Activated T-cell treated with anti-CD3 and anti-CD28 coated beads, Interleukin-2, amount 50 U/mL, for 4 hours (primary cell): ENCODE results near the gene ENTPD8. TPM values are rescaled to one million over a fixed set of nuclear protein-coding genes. Genes with fewer than 3 reads are reported as not detected.
"Not testable (repeated sequence)": the region's sequence is repeated elsewhere in the genome, so short reads cannot be mapped to it uniquely, and the experiment has no call there.

Experiments
- ATAC-seq, 2 donors: fragments of 200-7000 bp; cut with Tn5 transposase; one replicate each; pipeline ENCODE4 v1.10.0; 2021
- DNase-seq: peaks from one replicate; pipeline ENCODE4 v3.0.0-alpha.2; 2020
- H3K27me3 Mint-ChIP-seq: one replicate; pipeline ENCODE4 v1.8.0; 2021; ENCODE audit warnings: low read depth, mixed read lengths
- H3K36me3 Mint-ChIP-seq: one replicate; pipeline ENCODE4 v1.8.0; 2022; ENCODE audit warnings: mixed read lengths; ENCODE audit not compliant: insufficient read depth
- H3K4me1 Mint-ChIP-seq: one replicate; pipeline ENCODE4 v1.8.0; 2021; ENCODE audit warnings: low read depth, mixed read lengths
- H3K4me3 Mint-ChIP-seq: one replicate; pipeline ENCODE4 v1.8.0; 2021; ENCODE audit warnings: mild to moderate bottlenecking, moderate library complexity, mixed read lengths
- H3K9me3 Mint-ChIP-seq: one replicate; pipeline ENCODE4 v1.8.0; 2021; ENCODE audit warnings: mixed read lengths
- total RNA-seq, 3 donors: library from RNA; stranded (reverse); gene quantifications; one replicate each; pipeline ENCODE4 v1.2.1, GENCODE V29; 2021

ENTPD8 gene
- total RNA-seq, 3 donors from 2014 or later = not detected

DNA sequence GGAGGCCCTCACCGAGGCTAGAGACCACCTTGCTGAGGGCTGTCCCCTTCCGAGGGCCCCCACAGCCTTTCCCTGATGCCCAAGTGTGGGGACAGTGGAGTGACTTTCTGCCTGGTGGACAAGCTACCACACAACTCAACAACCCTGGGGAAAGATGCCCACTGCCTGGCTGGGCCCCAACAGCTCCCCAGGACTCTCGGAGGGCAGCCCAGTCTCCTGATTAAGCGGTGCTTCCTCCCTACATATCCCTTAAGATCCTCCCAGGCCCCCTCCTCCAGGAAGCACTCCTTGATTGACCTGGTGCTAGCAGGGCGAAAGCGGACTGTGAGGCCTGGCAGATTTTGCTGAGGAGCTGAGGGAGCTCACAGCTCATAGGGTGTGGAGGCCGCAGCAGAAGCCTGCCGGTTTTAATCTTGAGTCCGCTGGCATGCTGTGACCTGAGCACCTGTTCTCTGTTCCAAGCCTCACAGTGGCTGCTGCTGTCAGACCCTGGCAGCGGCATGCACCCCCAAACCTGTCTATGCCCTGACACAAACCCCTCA is 15.8 kb upstream of the ENTPD8 start:
- ATAC-seq (no peak), DNase-seq (peak; percentile 4)
- Mint-ChIP-seq H3K27me3 (no peaks in the 10 kb centered on the region), H3K9me3 (no peaks in the 10 kb centered on the region), H3K4me3 (peak overlapping the region; percentile 24), H3K4me1 (peaks cover 50% of the 10 kb centered on the region), H3K36me3 (peaks cover 3% of the 10 kb centered on the region)

GRCh38 chr9:137456061-137456863 is 15.1 kb upstream of the ENTPD8 start:
- Mint-ChIP-seq H3K27me3 (no peaks in the 10 kb centered on the region), H3K4me3 (no peak overlapping the region), H3K4me1 (peaks cover 47% of the 10 kb centered on the region), H3K36me3 (peaks cover 3% of the 10 kb centered on the region), H3K9me3 (no peaks in the 10 kb centered on the region)
- DNase-seq (peak; percentile 3), ATAC-seq (no peak)

DNA sequence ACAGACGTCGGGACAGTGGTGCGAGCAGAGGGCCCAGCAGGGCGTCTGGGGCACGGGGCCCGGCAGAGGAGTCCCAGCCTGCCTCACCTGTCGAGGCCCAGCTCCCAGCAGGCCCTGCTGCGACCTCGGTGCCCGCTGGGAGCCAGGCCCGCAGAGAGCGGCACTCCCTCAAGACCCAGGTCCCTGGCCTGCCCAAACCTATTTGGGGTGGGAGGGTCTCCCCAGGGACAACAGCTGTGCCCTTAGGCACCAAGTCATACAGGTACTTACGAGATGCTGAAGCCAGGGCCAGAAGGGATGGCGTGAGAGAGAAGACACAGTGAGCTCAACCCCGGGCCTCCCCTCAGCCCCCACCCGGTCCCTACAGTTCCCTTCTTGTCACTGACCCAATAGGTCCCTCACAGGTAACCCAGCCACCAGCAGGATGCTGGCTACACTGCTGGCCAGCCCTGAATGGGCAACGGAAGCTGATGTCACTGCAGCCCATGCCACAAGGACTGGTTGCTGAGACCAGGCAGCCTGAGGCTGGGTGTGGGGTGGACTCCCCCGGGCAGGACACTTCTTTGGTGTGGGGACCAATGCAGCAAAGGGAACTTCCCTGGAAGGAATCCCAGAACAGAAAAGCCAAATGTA is 14.3 kb upstream of the ENTPD8 start:
- peaks cover 3% of the 10 kb centered on the region for H3K36me3 Mint-ChIP-seq
- DNase-seq (peak; percentile 3), ATAC-seq (no peak)
- H3K9me3 Mint-ChIP-seq = no peaks in the 10 kb centered on the region
- H3K27me3 Mint-ChIP-seq = no peaks in the 10 kb centered on the region
- peaks cover 41% of the 10 kb centered on the region for H3K4me1 Mint-ChIP-seq
- no peak overlapping the region for H3K4me3 Mint-ChIP-seq

- peaks cover 3% of the 10 kb centered on the region for H3K36me3 Mint-ChIP-seq
- no peaks in the 10 kb centered on the region for H3K27me3 Mint-ChIP-seq
- DNase-seq (peak; percentile 4), ATAC-seq (no peak)
- H3K4me1 Mint-ChIP-seq = peaks cover 40% of the 10 kb centered on the region
- H3K9me3 Mint-ChIP-seq = no peaks in the 10 kb centered on the region
- peak overlapping the region; percentile 51 for H3K4me3 Mint-ChIP-seq
These were observed 13.6 kb upstream of the ENTPD8 start for GRCh38 chr9:137454597-137455358.

DNA sequence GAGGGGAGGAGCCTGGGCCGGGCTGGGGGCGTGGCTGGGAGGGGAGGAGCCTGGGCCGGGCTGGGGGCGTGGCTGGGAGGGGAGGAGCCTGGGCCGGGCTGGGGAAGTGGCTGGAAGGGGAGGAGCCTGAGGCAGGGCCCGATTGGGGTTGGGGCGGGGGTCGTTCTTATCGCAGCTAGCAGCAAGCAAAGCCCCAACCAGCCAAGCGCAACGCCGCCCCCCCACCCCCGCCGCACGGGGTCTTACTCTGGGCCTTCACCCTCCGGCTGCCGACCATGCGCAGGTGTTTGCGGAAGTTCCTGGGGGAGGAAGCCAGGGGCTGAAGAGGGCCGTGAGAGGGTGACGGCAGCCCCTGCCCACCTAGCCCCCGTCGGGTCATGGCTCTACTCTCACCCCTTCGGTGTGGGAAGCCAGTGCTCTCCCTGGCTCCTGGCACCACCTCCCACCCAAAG is 13.0 kb upstream of the ENTPD8 start:
- peak; percentile 14 to 16 for ATAC-seq
- H3K9me3 Mint-ChIP-seq = no peaks in the 10 kb centered on the region
- H3K4me3 Mint-ChIP-seq = peak overlapping the region; percentile 51
- peaks cover 6% of the 10 kb centered on the region for H3K36me3 Mint-ChIP-seq
- H3K4me1 Mint-ChIP-seq = peaks cover 38% of the 10 kb centered on the region
- peak; percentile 40 for DNase-seq
- H3K27me3 Mint-ChIP-seq = no peaks in the 10 kb centered on the region

DNA sequence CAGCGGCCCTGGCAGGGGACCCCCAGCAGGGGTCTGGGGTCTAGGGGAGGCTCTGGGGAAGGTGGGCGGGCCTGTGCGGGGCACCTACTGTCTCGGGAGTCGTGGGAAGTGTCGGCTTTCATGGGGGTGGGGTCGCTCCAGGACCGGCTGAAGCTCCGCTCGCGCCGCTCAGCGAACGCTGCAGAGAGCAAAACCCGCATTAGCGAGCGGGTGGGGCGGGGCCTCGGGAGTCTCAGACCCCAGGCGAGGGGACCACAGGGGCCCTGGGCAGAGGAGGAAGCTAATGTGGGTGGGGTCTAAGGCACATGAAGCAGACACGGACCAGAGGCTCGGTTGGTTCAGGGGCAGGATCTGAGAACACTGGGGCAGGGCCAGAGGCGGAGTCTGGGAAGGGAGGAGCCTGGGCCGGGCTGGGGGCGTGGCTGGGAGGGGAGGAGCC is 12.5 kb upstream of the ENTPD8 start:
- Mint-ChIP-seq H3K36me3 (peaks cover 6% of the 10 kb centered on the region), H3K4me1 (peaks cover 38% of the 10 kb centered on the region), H3K9me3 (no peaks in the 10 kb centered on the region), H3K4me3 (no peak overlapping the region), H3K27me3 (no peaks in the 10 kb centered on the region)
- ATAC-seq (peak; percentile 58 to 65), DNase-seq (peak; percentile 55)

DNA sequence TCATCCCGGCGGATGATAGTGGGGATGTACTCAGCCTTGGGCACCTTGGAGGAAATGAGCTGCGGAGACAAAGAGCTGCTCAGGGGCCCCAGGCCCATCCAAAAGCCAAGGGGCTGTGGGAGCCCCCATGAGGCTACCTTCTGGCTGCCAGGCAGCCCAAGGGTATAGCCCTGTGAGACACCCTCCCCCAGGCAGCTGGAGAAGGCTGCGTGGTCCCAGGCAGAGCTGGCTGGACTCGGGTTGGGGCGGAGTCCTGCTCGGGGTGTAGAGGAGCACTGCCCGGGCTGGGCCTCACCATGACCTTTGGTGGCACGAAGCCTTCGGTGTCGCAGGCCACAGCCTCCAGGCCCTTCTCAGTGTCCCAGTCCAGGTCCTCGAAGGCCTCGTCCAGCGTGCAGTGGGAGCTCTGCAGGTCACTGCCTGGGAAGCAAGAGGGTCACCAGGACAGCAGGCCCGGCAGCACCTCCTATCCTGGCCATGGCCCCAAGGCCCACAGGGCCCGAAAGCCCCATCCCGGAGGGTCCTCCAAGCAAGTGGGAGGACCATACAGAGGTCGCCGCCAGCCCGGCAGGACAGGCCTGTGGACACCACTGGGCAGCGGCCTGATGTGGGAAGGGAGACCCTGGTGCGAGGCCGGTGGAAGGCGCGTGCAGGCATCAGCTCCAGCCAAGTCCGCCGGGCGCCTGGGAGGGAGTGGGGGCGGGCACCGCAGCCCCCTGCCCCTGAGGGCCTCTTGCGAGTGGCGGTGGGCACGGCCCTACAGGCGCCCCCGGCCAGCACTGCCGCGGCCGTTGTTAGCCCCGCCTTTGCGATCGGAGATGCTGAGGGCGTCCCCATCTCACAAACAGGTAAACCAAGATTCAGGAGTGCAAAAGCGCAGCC is 11.8 kb upstream of the ENTPD8 start:
- Mint-ChIP-seq H3K4me1 (peaks cover 38% of the 10 kb centered on the region), H3K27me3 (no peaks in the 10 kb centered on the region), H3K4me3 (no peak overlapping the region), H3K36me3 (peaks cover 6% of the 10 kb centered on the region), H3K9me3 (no peaks in the 10 kb centered on the region)
- no peak for ATAC-seq
- peak; percentile 6 for DNase-seq

- Mint-ChIP-seq H3K9me3 (no peaks in the 10 kb centered on the region), H3K4me3 (peak overlapping the region; percentile 29), H3K36me3 (peaks cover 6% of the 10 kb centered on the region), H3K27me3 (no peaks in the 10 kb centered on the region), H3K4me1 (peaks cover 40% of the 10 kb centered on the region)
- ATAC-seq (no peak), DNase-seq (peak; percentile 3)
These were observed 11.0 kb upstream of the ENTPD8 start for GRCh38 chr9:137452006-137452760.

GRCh38 chr9:137451264-137452005 is 10.3 kb upstream of the ENTPD8 start:
- not testable (repeated sequence) for H3K4me3 Mint-ChIP-seq, H3K36me3 Mint-ChIP-seq, ATAC-seq, H3K27me3 Mint-ChIP-seq, H3K9me3 Mint-ChIP-seq
- peak; percentile 7 for DNase-seq
- peaks cover 33% of the 10 kb centered on the region for H3K4me1 Mint-ChIP-seq

DNA sequence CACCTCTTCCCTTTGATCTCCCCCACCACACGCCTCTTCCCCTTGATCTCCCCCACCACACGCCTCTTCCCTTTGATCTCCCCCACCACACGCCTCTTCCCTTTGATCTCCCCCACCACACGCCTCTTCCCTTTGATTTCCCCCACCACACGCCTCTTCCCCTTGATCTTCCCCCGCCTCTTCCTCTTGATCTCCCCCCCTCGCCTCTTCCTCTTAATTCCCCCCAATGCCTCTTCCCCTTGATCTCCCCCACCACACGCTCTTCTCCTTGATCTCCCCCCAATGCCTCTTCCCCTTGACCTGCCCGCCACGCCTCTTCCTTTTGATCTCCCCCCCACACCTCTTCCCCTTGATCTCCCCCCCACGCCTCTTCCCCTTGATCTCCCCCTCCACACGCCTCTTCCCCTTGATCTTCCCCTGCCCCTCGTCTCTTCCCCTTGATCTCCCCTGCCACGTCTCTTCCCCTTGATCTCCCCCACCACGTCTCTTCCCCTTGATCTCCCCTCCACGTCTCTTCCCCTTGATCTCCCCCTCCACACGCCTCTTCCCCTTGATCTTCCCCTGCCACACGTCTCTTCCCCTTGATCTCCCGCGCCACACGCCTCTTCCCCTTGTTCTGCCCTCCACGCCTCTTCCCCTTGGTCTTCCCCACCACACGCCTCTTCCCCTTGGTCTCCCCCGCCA is 9.5 kb upstream of the ENTPD8 start:
- H3K4me3 Mint-ChIP-seq, H3K27me3 Mint-ChIP-seq, ATAC-seq, H3K36me3 Mint-ChIP-seq, H3K9me3 Mint-ChIP-seq: not testable (repeated sequence)
- DNase-seq = peak; percentile 39
- H3K4me1 Mint-ChIP-seq = peaks cover 31% of the 10 kb centered on the region

DNA sequence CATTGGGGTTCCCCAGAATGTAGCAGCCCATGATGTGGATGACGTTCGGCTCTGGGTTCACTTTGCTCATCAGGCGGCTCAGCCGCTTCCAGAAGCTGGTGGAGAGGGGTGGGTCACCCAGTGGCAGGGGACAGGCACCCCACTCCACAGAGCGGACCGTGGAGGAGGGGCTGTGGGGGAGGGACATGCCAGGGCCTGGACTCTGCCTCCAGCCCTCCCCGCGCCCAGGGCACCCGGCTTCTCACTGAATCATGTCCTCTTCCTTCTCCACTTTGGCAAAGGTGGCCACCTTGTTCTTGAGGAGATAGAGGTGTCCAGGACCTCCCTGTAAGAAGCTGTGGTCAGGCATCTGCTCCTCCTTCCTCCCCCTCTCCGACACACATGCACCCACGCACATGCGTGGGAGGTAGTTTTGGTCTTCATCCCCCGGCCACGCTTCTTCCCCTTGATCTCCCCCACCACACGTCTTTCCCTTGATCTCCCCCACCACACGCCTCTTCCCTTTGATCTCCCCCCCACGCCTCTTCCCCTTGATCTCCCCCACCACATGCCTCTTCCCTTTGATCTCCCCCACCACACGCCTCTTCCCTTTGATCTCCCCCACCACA is 8.9 kb upstream of the ENTPD8 start:
- no peak for ATAC-seq
- H3K36me3 Mint-ChIP-seq = peaks cover 3% of the 10 kb centered on the region
- no peaks in the 10 kb centered on the region for H3K9me3 Mint-ChIP-seq
- peak; percentile 64 for DNase-seq
- peaks cover 1% of the 10 kb centered on the region for H3K27me3 Mint-ChIP-seq
- H3K4me1 Mint-ChIP-seq = peaks cover 33% of the 10 kb centered on the region
- H3K4me3 Mint-ChIP-seq = no peak overlapping the region
